KMS-11 (cell line): Measurements from ENCODE around the gene MAMDC4.

Experiments
- H2AFZ ChIP-seq: fragments of 200-600 bp; sonication (generic); 2 replicates; pipeline ENCODE4 v1.6.1; 2016; ENCODE audit warnings: antibody characterized with exemption, mixed run types, low read depth
- H3K27ac ChIP-seq: fragments of 200-600 bp; sonication (generic); 2 replicates; pipeline ENCODE4 v1.6.1; 2016; ENCODE audit warnings: mild to moderate bottlenecking, mixed run types
- H3K27me3 ChIP-seq: fragments of 200-600 bp; sonication (generic); 2 replicates; pipeline ENCODE4 v1.6.1; 2017; ENCODE audit warnings: mild to moderate bottlenecking, low read depth, mixed run types, moderate library complexity; ENCODE audit not compliant: insufficient read depth
- H3K36me3 ChIP-seq: fragments of 200-600 bp; sonication (generic); 2 replicates; pipeline ENCODE4 v1.6.1; 2017; ENCODE audit warnings: mild to moderate bottlenecking, mixed run types; ENCODE audit not compliant: insufficient read depth
- H3K4me1 ChIP-seq: fragments of 200-600 bp; sonication (generic); 2 replicates; pipeline ENCODE4 v1.6.1; 2016; ENCODE audit warnings: mild to moderate bottlenecking, low read depth, mixed run types; ENCODE audit not compliant: poor library complexity, severe bottlenecking
- H3K4me2 ChIP-seq: fragments of 200-600 bp; sonication (generic); 2 replicates; pipeline ENCODE4 v1.7.0; 2016; ENCODE audit warnings: mild to moderate bottlenecking, mixed run types
- H3K4me3 ChIP-seq: fragments of 200-600 bp; sonication (generic); IDR thresholded peaks from 2 replicates; pipeline ENCODE4 v1.6.1; 2017; ENCODE audit warnings: low read depth, low read length, mixed read lengths; ENCODE audit not compliant: insufficient read depth
- H3K79me2 ChIP-seq: fragments of 200-600 bp; sonication (generic); 2 replicates; pipeline ENCODE4 v1.6.1; 2016; ENCODE audit warnings: low read depth, mixed run types; ENCODE audit not compliant: insufficient read depth
- H3K9ac ChIP-seq: fragments of 200-600 bp; sonication (generic); 2 replicates; pipeline ENCODE4 v1.6.1; 2016; ENCODE audit warnings: mild to moderate bottlenecking, mixed run types
- H4K20me1 ChIP-seq: fragments of 200-600 bp; sonication (generic); 2 replicates; pipeline ENCODE4 v1.6.1; 2016; ENCODE audit warnings: mild to moderate bottlenecking, mixed run types; ENCODE audit not compliant: insufficient read depth
- CTCF ChIP-seq: fragments of 200-600 bp; sonication (generic); conservative IDR thresholded peaks from 2 replicates; pipeline ENCODE4 v1.6.1; 2017; ENCODE audit warnings: low read depth, mild to moderate bottlenecking, antibody characterized with exemption, low read length, moderate library complexity, mixed read lengths

The MAMDC4 gene

DNA sequence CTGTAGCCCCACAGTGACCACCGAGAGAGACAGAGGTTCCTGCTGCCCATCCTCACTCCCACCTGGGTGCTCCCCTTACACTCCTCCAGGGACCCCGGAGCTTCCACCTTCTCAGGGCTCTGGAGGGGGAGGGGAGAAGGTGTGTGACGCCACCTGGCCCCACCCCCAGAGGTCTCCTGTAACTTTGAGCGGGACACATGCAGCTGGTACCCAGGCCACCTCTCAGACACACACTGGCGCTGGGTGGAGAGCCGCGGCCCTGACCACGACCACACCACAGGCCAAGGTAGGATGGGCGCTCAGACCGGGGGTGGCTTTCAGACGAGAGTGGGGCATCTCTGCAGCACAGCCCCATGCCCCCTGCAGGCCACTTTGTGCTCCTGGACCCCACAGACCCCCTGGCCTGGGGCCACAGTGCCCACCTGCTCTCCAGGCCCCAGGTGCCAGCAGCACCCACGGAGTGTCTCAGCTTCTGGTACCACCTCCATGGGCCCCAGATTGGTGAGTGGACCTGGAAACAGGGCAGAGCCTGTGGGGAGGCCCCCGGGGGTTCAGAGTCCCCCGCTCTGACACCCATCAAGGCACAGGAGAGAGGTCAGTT is 4.5 kb downstream of the MAMDC4 start:
- H4K20me1 ChIP-seq: no peaks in the 10 kb centered on the region
- no peak for TF ChIP-seq CTCF
- H3K79me2 ChIP-seq: no peaks in the 10 kb centered on the region
- H3K9ac ChIP-seq: no peak overlapping the region
- no peaks in the 10 kb centered on the region for H3K36me3 ChIP-seq
- H3K27ac ChIP-seq: no peak overlapping the region
- no peak overlapping the region for H3K4me2 ChIP-seq
- no peaks in the 10 kb centered on the region for H3K4me1 ChIP-seq
- no peaks in the 10 kb centered on the region for H3K27me3 ChIP-seq
- H2AFZ ChIP-seq: no peak overlapping the region
- H3K4me3 ChIP-seq: no peak overlapping the region

- H3K27me3 ChIP-seq: no peaks in the 10 kb centered on the region
- no peak overlapping the region for H3K27ac ChIP-seq
- H3K9ac ChIP-seq: no peak overlapping the region
- H3K36me3 ChIP-seq: no peaks in the 10 kb centered on the region; the same call in 1 of the 2 replicates
- no peaks in the 10 kb centered on the region for H3K4me1 ChIP-seq
- no peak for TF ChIP-seq CTCF
- no peak overlapping the region for H2AFZ ChIP-seq
- no peaks in the 10 kb centered on the region for H3K79me2 ChIP-seq
- H3K4me3 ChIP-seq: no peak overlapping the region
- no peaks in the 10 kb centered on the region for H4K20me1 ChIP-seq
- no peak overlapping the region for H3K4me2 ChIP-seq
Observed at GRCh38 chr9:136857166-136857565, 5.0 kb downstream of the MAMDC4 start.

GRCh38 chr9:136857581-136858412 is 5.7 kb downstream of the MAMDC4 start:
- no peaks in the 10 kb centered on the region for H3K4me1 ChIP-seq
- no peak overlapping the region for H3K27ac ChIP-seq
- no peak overlapping the region for H3K4me2 ChIP-seq
- no peak for TF ChIP-seq CTCF
- H3K9ac ChIP-seq: no peak overlapping the region
- H3K79me2 ChIP-seq: no peaks in the 10 kb centered on the region
- H4K20me1 ChIP-seq: no peaks in the 10 kb centered on the region
- no peak overlapping the region for H3K4me3 ChIP-seq
- H2AFZ ChIP-seq: no peak overlapping the region
- H3K27me3 ChIP-seq: no peaks in the 10 kb centered on the region
- no peaks in the 10 kb centered on the region; the same call in 1 of the 2 replicates for H3K36me3 ChIP-seq

GRCh38 chr9:136858452-136858843 is 6.3 kb downstream of the MAMDC4 start:
- Histone ChIP-seq H3K27me3 (no peaks in the 10 kb centered on the region), H3K4me2 (no peak overlapping the region), H3K4me3 (no peak overlapping the region), H3K36me3 (no peaks in the 10 kb centered on the region; the same call in 1 of the 2 replicates), H2AFZ (no peak overlapping the region), H4K20me1 (no peaks in the 10 kb centered on the region), H3K9ac (no peak overlapping the region), H3K79me2 (peaks cover under 1% of the 10 kb centered on the region; the same call in 1 of the 2 replicates), H3K27ac (no peak overlapping the region), H3K4me1 (no peaks in the 10 kb centered on the region)
- TF ChIP-seq CTCF: no peak
